Panc1 (cell line): Measurements from ENCODE around the gene MRGPRF. TPM values are rescaled to one million over a fixed set of nuclear protein-coding genes. Genes with fewer than 3 reads are reported as not detected.

Source experiments
- ATAC-seq: fragments of 200-7000 bp; cut with Tn5 transposase; 2 replicates; pipeline ENCODE4 v1.9.1; 2020; ENCODE audit warnings: mild to moderate bottlenecking, moderate library complexity
- BruUV-seq: library from RNA; stranded (reverse); fragments of 400-500 nt; replicated peaks from 2 replicates; lab custom pipeline; 2021; lab: Mats Ljungman, UMichigan
- CTCF ChIA-PET: fragments of 300-600 bp; sonication (Branson Sonifier 250); formaldehyde crosslinking; loops from one replicate; lab custom pipeline; 2022; ENCODE audit warnings: antibody characterized with exemption; lab: Charles Lee
- POLR2A ChIA-PET: fragments of 300-600 bp; sonication (Branson Sonifier 250); formaldehyde crosslinking; loops from one replicate; lab custom pipeline; 2022; ENCODE audit warnings: antibody characterized with exemption; lab: Charles Lee
- DNase-seq: peaks from one replicate; pipeline ENCODE4 v3.0.0-alpha.2; 2010; ENCODE audit warnings: low read depth, low spot score
- H3K27ac ChIP-seq: 2 replicates; pipeline ENCODE4 v1.5.1; 2011; ENCODE audit warnings: mild to moderate bottlenecking, low read length, inconsistent platforms
- H3K27me3 ChIP-seq: fragments of 200-500 bp; sonication (Bioruptor generic); 2 replicates; pipeline ENCODE4 v1.6.0; 2014; ENCODE audit warnings: low read length, inconsistent platforms; ENCODE audit not compliant: control insufficient read depth, insufficient read depth
- H3K36me3 ChIP-seq: fragments of 200-500 bp; sonication (Bioruptor generic); 2 replicates; pipeline ENCODE4 v1.5.1; 2014; ENCODE audit warnings: inconsistent platforms, mild to moderate bottlenecking, low read length, moderate library complexity; ENCODE audit not compliant: control insufficient read depth, insufficient read depth
- H3K4me1 ChIP-seq: 2 replicates; pipeline ENCODE4 v1.5.1; 2011; ENCODE audit warnings: inconsistent platforms, mild to moderate bottlenecking, low read length, moderate library complexity; ENCODE audit not compliant: control insufficient read depth, insufficient read depth
- H3K4me3 ChIP-seq, 2 experiments: 2 replicates each; pipeline ENCODE4 v1.5.1; 2011 to 2012; ENCODE audit warnings: low read depth in 2 of 2, low read length in 2 of 2, mild to moderate bottlenecking in 2 of 2, inconsistent platforms in 1 of 2, moderate library complexity in 1 of 2
- H3K9me3 ChIP-seq: fragments of 200-500 bp; sonication (Bioruptor generic); 2 replicates; pipeline ENCODE4 v1.5.1; 2014; ENCODE audit warnings: low read depth, mild to moderate bottlenecking, inconsistent platforms, low read length, moderate library complexity; ENCODE audit not compliant: control insufficient read depth, insufficient read depth
- CTCF ChIP-seq: fragments of 450-650 bp; IDR thresholded peaks from 2 replicates; pipeline ENCODE4 v1.5.1; 2017; ENCODE audit warnings: mild to moderate bottlenecking
- POLR2AphosphoS5 ChIP-seq: IDR thresholded peaks from 2 replicates; pipeline ENCODE4 v1.6.1; 2012; ENCODE audit warnings: mild to moderate bottlenecking, low read depth, low read length, moderate library complexity
- REST ChIP-seq, 2 experiments: IDR thresholded peaks; 2 replicates each; pipeline ENCODE4 v1.6.1; 2011 to 2012; ENCODE audit warnings: low read depth in 2 of 2, control low read depth in 1 of 2, low read length in 1 of 2, mild to moderate bottlenecking in 1 of 2, moderate library complexity in 1 of 2; ENCODE audit not compliant: insufficient read depth in 1 of 2
- SIN3A ChIP-seq: IDR thresholded peaks from 2 replicates; pipeline ENCODE4 v1.6.1; 2012; ENCODE audit warnings: low read depth, mild to moderate bottlenecking, low read length, moderate library complexity, borderline replicate concordance; ENCODE audit not compliant: insufficient read depth
- TCF7L2 ChIP-seq: IDR thresholded peaks from 2 replicates; pipeline ENCODE4 v1.6.1; 2011; ENCODE audit warnings: mild to moderate bottlenecking, low read depth, low read length, inconsistent platforms
- in situ Hi-C: cut with HindIII; loops from 2 replicates; pipeline ENCODE4 v1.10.0; 2016; ENCODE audit warnings: low sequenced_read_pairs, low pct_unique_long_range_greater_than_20kb
- intact Hi-C: fragments of 100-400 bp; cut with micrococcal nuclease; formaldehyde crosslinking; loops from one replicate; pipeline ENCODE4 v1.10.0; 2022; ENCODE audit not compliant: unreplicated experiment
- total RNA-seq: library from RNA; stranded (reverse); gene quantifications from one replicate; pipeline ENCODE4 v1.2.1, GENCODE V29; 2021; ENCODE audit not compliant: unreplicated experiment

MRGPRF gene
- total RNA-seq, 1 experiment from 2014 or later: 0.36 TPM

GRCh38 chr11:68994894-68995285 lies 18.2 kb downstream of the MRGPRF start:
- POLR2A ChIA-PET: no interaction called here
- no peak for ATAC-seq
- in situ Hi-C loops: no loop called here

GRCh38 chr11:68994161-68994893 lies 18.7 kb downstream of the MRGPRF start:
- ChIA-PET POLR2A (interaction anchor here (0.6 kb wide), 1 partner anchor 472 kb away, joined by 3 read pairs; no protein-coding TSS in a partner anchor), CTCF (no interaction called here)
- TF ChIP-seq TCF7L2 (no peak), POLR2AphosphoS5 (no peak), REST (IDR thresholded peaks at IDR 0.05; ENCODE audit: insufficient read depth in 1 of 2, low read depth in 2 of 2, low read length in 1 of 2) (no peak), SIN3A (no peak), CTCF (no peak)
- Histone ChIP-seq H3K36me3 (no peaks in the 10 kb centered on the region), H3K27me3 (no peaks in the 10 kb centered on the region), H3K4me1 (peaks cover 7% of the 10 kb centered on the region; the same call in 1 of the 2 replicates), H3K9me3 (no peaks in the 10 kb centered on the region), H3K27ac (no peak overlapping the region), H3K4me3 (no peak overlapping the region)
- intact Hi-C loops: no loop called here
- BruUV-seq: no TSS peak
- in situ Hi-C loops: no loop called here
- no peak for ATAC-seq
- no peak for DNase-seq

More at GRCh38 chr11:68994894-68995285, 18.2 kb downstream of the MRGPRF start:
- H3K4me3 ChIP-seq: no peak overlapping the region
- intact Hi-C loops: no loop called here
- no peak for DNase-seq
- no peak overlapping the region for H3K27ac ChIP-seq
- H3K9me3 ChIP-seq: no peaks in the 10 kb centered on the region
- H3K36me3 ChIP-seq: no peaks in the 10 kb centered on the region
- CTCF ChIA-PET: no interaction called here
- no peaks in the 10 kb centered on the region for H3K27me3 ChIP-seq
- no TSS peak for BruUV-seq
- H3K4me1 ChIP-seq: peaks cover 7% of the 10 kb centered on the region; the same call in 1 of the 2 replicates
- no peak for TF ChIP-seq CTCF
- TF ChIP-seq TCF7L2: no peak
- no peak for TF ChIP-seq REST (IDR thresholded peaks at IDR 0.05; ENCODE audit: insufficient read depth in 1 of 2, low read depth in 2 of 2, low read length in 1 of 2)
- TF ChIP-seq POLR2AphosphoS5: no peak
- TF ChIP-seq SIN3A: no peak
